Adipocyte (in vitro differentiated cells): ENCODE data around the gene SNAP47.

Experiments used
- DNase-seq: peaks from one replicate; pipeline ENCODE4 v3.0.0-alpha.2; 2015; ENCODE audit warnings: low read depth
- H3K27me3 ChIP-seq: replicated peaks from 2 replicates; pipeline ENCODE4 v1.7.0; 2013; ENCODE audit warnings: mild to moderate bottlenecking, low read length, moderate library complexity; ENCODE audit not compliant: control insufficient read depth, insufficient read depth
- H3K36me3 ChIP-seq: 2 replicates; pipeline ENCODE4 v1.7.0; 2013; ENCODE audit warnings: low read length, mild to moderate bottlenecking, moderate library complexity; ENCODE audit not compliant: control insufficient read depth, insufficient read depth, severe bottlenecking
- H3K4me1 ChIP-seq: 2 replicates; pipeline ENCODE4 v1.7.0; 2013; ENCODE audit warnings: mild to moderate bottlenecking, low read length, moderate library complexity; ENCODE audit not compliant: control insufficient read depth, insufficient read depth
- H3K4me3 ChIP-seq: 2 replicates; pipeline ENCODE4 v1.7.0; 2013; ENCODE audit warnings: mild to moderate bottlenecking, low read length, moderate library complexity
- H3K9ac ChIP-seq: 2 replicates; pipeline ENCODE4 v1.7.0; 2013; ENCODE audit warnings: mild to moderate bottlenecking, low read length, moderate library complexity
- H3K9me3 ChIP-seq: 2 replicates; pipeline ENCODE4 v1.7.0; 2013; ENCODE audit warnings: mild to moderate bottlenecking, low read length, moderate library complexity; ENCODE audit not compliant: control insufficient read depth

The SNAP47 gene

GRCh38 chr1:227824204-227824603, 89.0 kb downstream of the SNAP47 start:
- Histone ChIP-seq H3K4me1 (no peaks in the 10 kb centered on the region), H3K36me3 (no peaks in the 10 kb centered on the region), H3K9me3 (peaks cover 23% of the 10 kb centered on the region), H3K4me3 (no peak overlapping the region), H3K27me3 (no peaks in the 10 kb centered on the region), H3K9ac (no peak overlapping the region)
- no peak for DNase-seq

GRCh38 chr1:227828786-227829185, 93.6 kb downstream of the SNAP47 start:
- peaks cover 15% of the 10 kb centered on the region for H3K9me3 ChIP-seq
- no peak overlapping the region for H3K4me3 ChIP-seq
- no peak for DNase-seq
- H3K4me1 ChIP-seq = no peaks in the 10 kb centered on the region
- no peaks in the 10 kb centered on the region for H3K27me3 ChIP-seq
- no peaks in the 10 kb centered on the region for H3K36me3 ChIP-seq
- H3K9ac ChIP-seq = no peak overlapping the region
